HepG2 (cell line): ENCODE data around the gene FBH1. TPM values are rescaled to one million over a fixed set of nuclear protein-coding genes. Genes with fewer than 3 reads are reported as not detected.
A peak's percentile ranks its signal among the peaks of the same experiment; 100 is the strongest.

Source experiments
- CEBPG ChIP-seq: IDR thresholded peaks from 2 replicates; pipeline ENCODE4 v1.6.1; 2016
- GATAD2A ChIP-seq: IDR thresholded peaks from 2 replicates; pipeline ENCODE4 v1.6.1; 2016
- HDAC2 ChIP-seq: sonication (generic); formaldehyde crosslinking; IDR thresholded peaks from 2 replicates; pipeline ENCODE4 v1.4.0; 2020; ENCODE audit warnings: missing genetic modification reagents
- HIVEP1 ChIP-seq: sonication (generic); formaldehyde crosslinking; IDR thresholded peaks from 2 replicates; pipeline ENCODE4 v1.4.0; 2020; ENCODE audit warnings: mild to moderate bottlenecking, missing genetic modification reagents
- IKZF1 ChIP-seq: fragments of 450-650 bp; IDR thresholded peaks from 2 replicates; pipeline ENCODE4 v1.7.1; 2016
- MXD4 ChIP-seq: IDR thresholded peaks from 2 replicates; pipeline ENCODE4 v1.6.1; 2016; ENCODE audit warnings: mild to moderate bottlenecking, missing biosample characterization, missing genetic modification reagents
- PAF1 ChIP-seq: IDR thresholded peaks from 2 replicates; pipeline ENCODE4 v1.6.1; 2016; ENCODE audit warnings: missing genetic modification reagents, missing compliant biosample characterization
- PRPF4 ChIP-seq: fragments of 200-400 bp; formaldehyde crosslinking; IDR thresholded peaks from 2 replicates; pipeline ENCODE4 v1.6.1; 2016; ENCODE audit warnings: low read length, low read depth; ENCODE audit not compliant: poor library complexity, severe bottlenecking
- RARA ChIP-seq: IDR thresholded peaks from 2 replicates; pipeline ENCODE4 v1.6.1; 2016; ENCODE audit warnings: missing genetic modification reagents, missing compliant biosample characterization
- SOX13 ChIP-seq, 3 experiments: fragments of 450-650 bp in 1 of 3; sonication (generic) in 1 of 3; formaldehyde crosslinking in 1 of 3; IDR thresholded peaks in 2 of 3; conservative IDR thresholded peaks in 1 of 3; 2 replicates each; pipeline versions ENCODE4 v1.5.0 to v1.6.1; 2016 to 2020; ENCODE audit warnings: antibody characterized with exemption in 1 of 3, mild to moderate bottlenecking in 1 of 3, missing compliant biosample characterization in 1 of 3, missing genetic modification reagents in 1 of 3, moderate library complexity in 1 of 3
- SRY ChIP-seq: sonication (generic); formaldehyde crosslinking; IDR thresholded peaks from 2 replicates; pipeline ENCODE4 v1.8.0; 2022; ENCODE audit warnings: mild to moderate bottlenecking, missing genetic modification reagents
- ZBTB7B ChIP-seq: sonication (generic); formaldehyde crosslinking; IDR thresholded peaks from 2 replicates; pipeline ENCODE4 v1.4.0; 2020; ENCODE audit warnings: missing genetic modification reagents
- ZNF124 ChIP-seq: sonication (generic); formaldehyde crosslinking; IDR thresholded peaks from 2 replicates; pipeline ENCODE4 v1.4.0; 2020; ENCODE audit warnings: missing genetic modification reagents
- ZNF264 ChIP-seq: sonication (generic); formaldehyde crosslinking; IDR thresholded peaks from 2 replicates; pipeline ENCODE4 v1.4.0; 2020; ENCODE audit warnings: missing genetic modification reagents
- ZNF331 ChIP-seq: sonication (generic); formaldehyde crosslinking; IDR thresholded peaks from 2 replicates; pipeline ENCODE4 v1.4.0; 2020; ENCODE audit warnings: missing genetic modification reagents
- ZNF557 ChIP-seq: sonication (generic); formaldehyde crosslinking; IDR thresholded peaks from 2 replicates; pipeline ENCODE4 v1.4.0; 2020; ENCODE audit warnings: missing genetic modification reagents
- ZNF589 ChIP-seq: sonication (generic); formaldehyde crosslinking; conservative IDR thresholded peaks from 2 replicates; pipeline ENCODE4 v1.8.0; 2022; ENCODE audit warnings: mild to moderate bottlenecking, moderate library complexity, missing genetic modification reagents
- ZNF780A ChIP-seq: sonication (generic); formaldehyde crosslinking; IDR thresholded peaks from 2 replicates; pipeline ENCODE4 v1.8.0; 2022; ENCODE audit warnings: mild to moderate bottlenecking, missing genetic modification reagents, moderate library complexity
- ZNF792 ChIP-seq: IDR thresholded peaks from 2 replicates; pipeline ENCODE4 v1.6.1; 2016
- polyA plus RNA-seq, 8 experiments: library from polyadenylated mRNA; depleted of rRNA in 3 of 8; stranded (reverse) in 7 of 8; unstranded in 1 of 8; fragments of >200 nt; fragmentation: Illumina TruSeq in 4 of 8; extraction: Trizol in 4 of 8; gene quantifications; 2 replicates each; pipeline versions ENCODE4 v1.2.1 to v1.2.3, GENCODE V29; 2011 to 2016; ENCODE audit warnings: low read depth in 4 of 8, missing spikeins in 1 of 8, mixed read lengths in 1 of 8; ENCODE audit not compliant: insufficient read depth in 1 of 8
- total RNA-seq, 5 experiments: library from RNA; depleted of rRNA; stranded (reverse); fragments of >200 nt; fragmentation: Illumina TruSeq; extraction: Trizol; gene quantifications; 2 replicates each; pipeline ENCODE4 v1.2.3, GENCODE V29; 2016; ENCODE audit warnings: low read depth in 1 of 5
- TF ChIP-seq, protein P1 (sequence below): sonication (generic); formaldehyde crosslinking; IDR thresholded peaks from 2 replicates; pipeline ENCODE4; 2020; ENCODE audit warnings: missing genetic modification reagents, mild to moderate bottlenecking, borderline replicate concordance
- TF ChIP-seq, protein P2 (sequence below): sonication (generic); formaldehyde crosslinking; IDR thresholded peaks from 2 replicates; pipeline ENCODE4 v1.5.0; 2020; ENCODE audit warnings: mild to moderate bottlenecking, missing genetic modification reagents, borderline replicate concordance

FBH1 gene
- total and polyA plus RNA-seq, 2 of the 13 experiments (the other 11 are each of a cell fraction or from before 2014, with no cell fraction given): 48.8 to 60.3 TPM

DNA sequence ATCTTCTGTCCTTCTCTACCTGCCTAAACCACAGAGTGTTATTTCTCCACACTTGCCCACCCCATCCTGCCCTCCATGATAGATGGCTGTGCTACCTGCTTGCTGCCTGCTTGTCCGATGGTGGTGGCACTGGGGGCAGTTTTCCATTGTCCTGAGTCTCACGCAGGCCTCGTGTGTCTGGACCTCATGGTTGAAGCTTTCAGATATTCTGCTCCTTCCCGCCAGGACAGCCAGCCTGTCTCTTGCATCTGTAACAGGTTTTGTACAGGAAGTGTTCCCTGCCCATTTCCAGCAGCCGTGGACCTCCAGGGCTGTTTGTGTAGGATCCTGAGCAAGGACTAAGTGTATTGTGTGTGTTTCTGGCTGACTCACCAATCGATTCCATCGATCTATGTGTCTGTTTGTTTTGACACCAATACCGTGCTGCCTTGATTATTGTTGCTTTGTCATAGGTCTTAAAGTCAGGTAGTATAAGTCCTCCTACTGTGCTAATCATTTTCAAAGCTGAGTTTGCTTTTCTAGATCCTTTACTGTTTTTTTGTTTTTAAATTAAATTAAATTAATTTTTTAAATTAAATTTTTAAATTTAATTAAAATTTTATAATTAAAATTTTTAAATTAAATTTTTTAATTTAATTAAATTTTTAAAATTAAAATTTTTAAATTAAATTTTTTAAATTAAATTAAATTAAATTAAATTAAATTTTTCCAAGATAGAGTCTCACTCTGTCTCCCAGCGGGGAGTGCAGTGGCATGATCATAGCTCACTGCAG lies 78.8 kb downstream of the FBH1 start (continued):
- TF ChIP-seq ZNF589 (CRISPR knock-in tag) (peak; percentile 77; the same call in 1 of the 2 replicates), CEBPG (CRISPR knock-in tag) (peak; percentile 26; the same call in 1 of the 2 replicates), ZNF124 (CRISPR knock-in tag) (peak; percentile 70; the same call in 1 of the 2 replicates), HIVEP1 (peak; percentile 85), ZNF557 (CRISPR knock-in tag) (peak; percentile 67; the same call in 1 of the 2 replicates), ZNF792 (CRISPR knock-in tag) (no peak), IKZF1 (no peak), SRY (CRISPR knock-in tag) (peak; percentile 40; the same call in 1 of the 2 replicates), ZNF264 (CRISPR knock-in tag) (0 out of 2 replicates have a peak, but pooled peaks have one; percentile 27), ZNF780A (0 out of 2 replicates have a peak, but pooled peaks have one; percentile 63), ZBTB7B (0 out of 2 replicates have a peak, but pooled peaks have one; percentile 31), ZNF331 (CRISPR knock-in tag) (peak; percentile 75; the same call in 1 of the 2 replicates), SOX13 (IDR thresholded peaks at IDR 0.05) (peak; percentile 97), SOX13 (CRISPR knock-in tag; conservative IDR thresholded peaks at IDR 0.05 in 1 of 2, IDR thresholded peaks at IDR 0.05 in 1 of 2) (peak in 1 of 2 experiments; percentile 98; a peak in 2 of 4 replicates), RARA (peak; percentile 83), MXD4 (CRISPR knock-in tag) (no peak), PAF1 (CRISPR knock-in tag) (no peak), HDAC2 (CRISPR knock-in tag) (peak; percentile 94), PRPF4 (no peak), GATAD2A (CRISPR knock-in tag) (peak; percentile 100)
- TF ChIP-seq, protein P1, sequence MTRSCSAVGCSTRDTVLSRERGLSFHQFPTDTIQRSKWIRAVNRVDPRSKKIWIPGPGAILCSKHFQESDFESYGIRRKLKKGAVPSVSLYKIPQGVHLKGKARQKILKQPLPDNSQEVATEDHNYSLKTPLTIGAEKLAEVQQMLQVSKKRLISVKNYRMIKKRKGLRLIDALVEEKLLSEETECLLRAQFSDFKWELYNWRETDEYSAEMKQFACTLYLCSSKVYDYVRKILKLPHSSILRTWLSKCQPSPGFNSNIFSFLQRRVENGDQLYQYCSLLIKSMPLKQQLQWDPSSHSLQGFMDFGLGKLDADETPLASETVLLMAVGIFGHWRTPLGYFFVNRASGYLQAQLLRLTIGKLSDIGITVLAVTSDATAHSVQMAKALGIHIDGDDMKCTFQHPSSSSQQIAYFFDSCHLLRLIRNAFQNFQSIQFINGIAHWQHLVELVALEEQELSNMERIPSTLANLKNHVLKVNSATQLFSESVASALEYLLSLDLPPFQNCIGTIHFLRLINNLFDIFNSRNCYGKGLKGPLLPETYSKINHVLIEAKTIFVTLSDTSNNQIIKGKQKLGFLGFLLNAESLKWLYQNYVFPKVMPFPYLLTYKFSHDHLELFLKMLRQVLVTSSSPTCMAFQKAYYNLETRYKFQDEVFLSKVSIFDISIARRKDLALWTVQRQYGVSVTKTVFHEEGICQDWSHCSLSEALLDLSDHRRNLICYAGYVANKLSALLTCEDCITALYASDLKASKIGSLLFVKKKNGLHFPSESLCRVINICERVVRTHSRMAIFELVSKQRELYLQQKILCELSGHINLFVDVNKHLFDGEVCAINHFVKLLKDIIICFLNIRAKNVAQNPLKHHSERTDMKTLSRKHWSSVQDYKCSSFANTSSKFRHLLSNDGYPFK (CRISPR knock-in tag): no peak
- TF ChIP-seq, protein P2, sequence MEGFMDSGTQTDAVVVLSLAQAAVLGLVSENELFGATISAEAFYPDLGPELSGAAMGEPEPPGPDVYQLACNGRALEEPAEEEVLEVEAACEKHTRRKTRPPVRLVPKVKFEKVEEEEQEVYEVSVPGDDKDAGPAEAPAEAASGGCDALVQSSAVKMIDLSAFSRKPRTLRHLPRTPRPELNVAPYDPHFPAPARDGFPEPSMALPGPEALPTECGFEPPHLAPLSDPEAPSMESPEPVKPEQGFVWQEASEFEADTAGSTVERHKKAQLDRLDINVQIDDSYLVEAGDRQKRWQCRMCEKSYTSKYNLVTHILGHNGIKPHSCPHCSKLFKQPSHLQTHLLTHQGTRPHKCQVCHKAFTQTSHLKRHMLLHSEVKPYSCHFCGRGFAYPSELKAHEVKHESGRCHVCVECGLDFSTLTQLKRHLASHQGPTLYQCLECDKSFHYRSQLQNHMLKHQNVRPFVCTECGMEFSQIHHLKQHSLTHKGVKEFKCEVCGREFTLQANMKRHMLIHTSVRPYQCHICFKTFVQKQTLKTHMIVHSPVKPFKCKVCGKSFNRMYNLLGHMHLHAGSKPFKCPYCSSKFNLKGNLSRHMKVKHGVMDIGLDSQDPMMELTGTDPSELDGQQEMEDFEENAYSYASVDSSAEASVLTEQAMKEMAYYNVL: no peak
